ENCODE data around the gene MX2. TPM values are rescaled to one million over a fixed set of nuclear protein-coding genes. Genes with fewer than 3 reads are reported as not detected.

Gene MX2
- total and polyA plus RNA-seq, 2 of the 4 experiments (the other 2 are of a cell fraction) = 0.53 to 0.54 TPM

- BruUV-seq (replicated peaks) = no TSS peak
- Histone ChIP-seq H3K36me3 (ENCODE audit: control insufficient read depth, insufficient read depth, low read length) (no peaks in the 10 kb centered on the region), H4K8ac (ENCODE audit: low read depth in 2 of 2, low read length in 2 of 2) (no peak overlapping the region), H2AK9ac (replicated peaks; ENCODE audit: low read depth, low read length, poor library complexity) (no peak overlapping the region), H3K4me1 (ENCODE audit: control insufficient read depth, insufficient read depth, low read length) (no peaks in the 10 kb centered on the region), H2AK5ac (ENCODE audit: low read depth, low read length) (no peak overlapping the region), H3K18ac (ENCODE audit: low read depth, low read length) (no peak overlapping the region), H4K20me1 (ENCODE audit: insufficient read depth, low read length) (no peaks in the 10 kb centered on the region), H3K9ac (ENCODE audit: low read depth, low read length) (no peak overlapping the region), H4K5ac (ENCODE audit: low read depth, low read length) (no peak overlapping the region), H2AFZ (replicated peaks; ENCODE audit: low read length, poor library complexity) (no peak overlapping the region), H3K23ac (ENCODE audit: low read depth, low read length) (no peak overlapping the region), H2BK120ac (ENCODE audit: low read depth, low read length) (no peak overlapping the region), H3K14ac (replicated peaks; ENCODE audit: low read depth, low read length) (no peak overlapping the region), H3K79me1 (ENCODE audit: low read depth in 1 of 2, low read length in 2 of 2) (no peaks in the 10 kb centered on the region), H3K9me1 (ENCODE audit: insufficient read depth, low read length) (no peaks in the 10 kb centered on the region), H2BK15ac (ENCODE audit: low read depth, low read length) (no peak overlapping the region), H2BK20ac (ENCODE audit: low read depth, low read length) (no peak overlapping the region), H3K4me3 (ENCODE audit: insufficient read depth, low read depth, low read length) (no peak overlapping the region), H3K9me3 (ENCODE audit: control insufficient read depth, insufficient read depth, low read length) (no peaks in the 10 kb centered on the region), H3K27ac (ENCODE audit: insufficient read depth, low read length) (no peak overlapping the region), H3K4ac (ENCODE audit: low read depth, low read length) (no peak overlapping the region), H3K27me3 (ENCODE audit: control insufficient read depth, insufficient read depth, low read length) (peaks cover 4% of the 10 kb centered on the region; the same call in 1 of the 2 replicates), H3K4me2 (ENCODE audit: low read depth, low read length) (no peak overlapping the region), H4K91ac (ENCODE audit: insufficient read depth, low read depth, low read length) (no peak overlapping the region), H2BK5ac (ENCODE audit: low read depth, low read length, poor library complexity, severe bottlenecking) (no peak overlapping the region), H3K56ac (ENCODE audit: extremely low read depth, insufficient read depth, low read length) (no peak overlapping the region)
- DNase-seq = no peak
- intact Hi-C loops (cut with micrococcal nuclease) = no loop called here
- ATAC-seq (ENCODE audit: low read depth) = no peak
- POLR2A ChIA-PET (ENCODE audit: unreplicated experiment) = no interaction called here
- no CpG with 5 or more reads among the region's 2 CpGs for WGBS, 2 experiments (ENCODE audit: extremely low coverage in 2 of 2, insufficient read length in 1 of 2)
- CTCF ChIA-PET = no interaction called here
- TF ChIP-seq USF2 (IDR thresholded peaks at IDR 0.05; ENCODE audit: low read depth, low read length) (no peak), ELK1 (IDR thresholded peaks at IDR 0.05; ENCODE audit: borderline replicate concordance, low read depth, low read length) (no peak), RFX5 (IDR thresholded peaks at IDR 0.05; ENCODE audit: low read depth, low read length) (no peak), MAFK (IDR thresholded peaks at IDR 0.05; ENCODE audit: low read depth, low read length) (no peak), RAD21 (IDR thresholded peaks at IDR 0.05; ENCODE audit: low read length) (no peak), MAZ (IDR thresholded peaks at IDR 0.05; ENCODE audit: borderline replicate concordance, low read depth, low read length) (no peak), BHLHE40 (IDR thresholded peaks at IDR 0.05; ENCODE audit: low read depth, low read length) (no peak), FOS (IDR thresholded peaks at IDR 0.05; ENCODE audit: low read depth, low read length) (no peak), CTCF (conservative IDR thresholded peaks at IDR 0.05; ENCODE audit: low read depth, low read length) (no peak), CEBPB (IDR thresholded peaks at IDR 0.05; ENCODE audit: low read depth, low read length) (no peak)
- in situ Hi-C loops (cut with MboI; ENCODE audit: low sequenced_read_pairs) = no loop called here
- dilution Hi-C loops (cut with HindIII; ENCODE audit: low sequenced_read_pairs, unreplicated experiment) = no loop called here
Observed at GRCh38 chr21:41433566-41433965, 71.7 kb downstream of the MX2 start.
